ENCODE measurements around the gene DNAH8.
"Not testable (repeated sequence)": the region's sequence is repeated elsewhere in the genome, so short reads cannot be mapped to it uniquely, and the experiment has no call there.

DNAH8 gene

GRCh38 chr6:38848760-38849159 lies 133.6 kb downstream of the DNAH8 start:
- DNase-seq: no peak

GRCh38 chr6:38852215-38852614 lies 137.1 kb downstream of the DNAH8 start:
- DNase-seq: no peak

GRCh38 chr6:38853236-38853635 lies 138.1 kb downstream of the DNAH8 start:
- DNase-seq: no peak

GRCh38 chr6:38856492-38856891 lies 141.4 kb downstream of the DNAH8 start:
- no peak for DNase-seq

- no peak for DNase-seq
Measured at GRCh38 chr6:38857815-38858214, 142.7 kb downstream of the DNAH8 start.

GRCh38 chr6:38860041-38860440 lies 144.9 kb downstream of the DNAH8 start:
- DNase-seq: no peak

- DNase-seq: no peak
Measured at GRCh38 chr6:38861926-38862401, 146.9 kb downstream of the DNAH8 start.

- DNase-seq: no peak
Measured at GRCh38 chr6:38865521-38866174, 150.5 kb downstream of the DNAH8 start.

- DNase-seq: no peak
Measured at GRCh38 chr6:38867726-38868125, 152.6 kb downstream of the DNAH8 start.

GRCh38 chr6:38871741-38872568 lies 156.8 kb downstream of the DNAH8 start:
- peak; percentile 36 for DNase-seq

- DNase-seq: no peak
Measured at GRCh38 chr6:38873001-38873400, 157.9 kb downstream of the DNAH8 start.

GRCh38 chr6:38873816-38874215 lies 158.7 kb downstream of the DNAH8 start:
- not testable (repeated sequence) for DNase-seq

- no peak for DNase-seq
Measured at GRCh38 chr6:38876475-38876874, 161.4 kb downstream of the DNAH8 start.

- no peak for DNase-seq
Measured at GRCh38 chr6:38877721-38878120, 162.6 kb downstream of the DNAH8 start.

- DNase-seq: no peak
Measured at GRCh38 chr6:38882157-38882556, 167.0 kb downstream of the DNAH8 start.

- DNase-seq: no peak
Measured at GRCh38 chr6:38897507-38897906, 182.4 kb downstream of the DNAH8 start.

- no peak for DNase-seq
Measured at GRCh38 chr6:38901802-38902522, 186.9 kb downstream of the DNAH8 start.

GRCh38 chr6:38906582-38906981 lies 191.5 kb downstream of the DNAH8 start:
- no peak for DNase-seq

- no peak for DNase-seq
Measured at GRCh38 chr6:38907264-38907663, 192.2 kb downstream of the DNAH8 start.

GRCh38 chr6:38909015-38909730 lies 194.1 kb downstream of the DNAH8 start:
- DNase-seq: peak; percentile 1

- no peak for DNase-seq
Measured at GRCh38 chr6:38910207-38910606, 195.1 kb downstream of the DNAH8 start.

GRCh38 chr6:38912378-38912777 lies 197.3 kb downstream of the DNAH8 start:
- DNase-seq: no peak
